MM.1S (cell line): ENCODE data around the gene MLLT10.

Experiments
- EZH2 ChIP-seq: fragments of 300-600 bp; sonication (generic); optimal IDR thresholded peaks from 2 replicates; pipeline ENCODE3; 2017; ENCODE audit warnings: low read depth, mild to moderate bottlenecking, antibody characterized with exemption, low read length, mixed read lengths
- TF ChIP-seq, protein P1 (sequence below): fragments of 300-600 bp; sonication (generic); IDR thresholded peaks from 2 replicates; pipeline ENCODE4 v1.5.1; 2016; ENCODE audit warnings: antibody characterized with exemption, low read length, mixed read lengths

- TF ChIP-seq, protein P1, sequence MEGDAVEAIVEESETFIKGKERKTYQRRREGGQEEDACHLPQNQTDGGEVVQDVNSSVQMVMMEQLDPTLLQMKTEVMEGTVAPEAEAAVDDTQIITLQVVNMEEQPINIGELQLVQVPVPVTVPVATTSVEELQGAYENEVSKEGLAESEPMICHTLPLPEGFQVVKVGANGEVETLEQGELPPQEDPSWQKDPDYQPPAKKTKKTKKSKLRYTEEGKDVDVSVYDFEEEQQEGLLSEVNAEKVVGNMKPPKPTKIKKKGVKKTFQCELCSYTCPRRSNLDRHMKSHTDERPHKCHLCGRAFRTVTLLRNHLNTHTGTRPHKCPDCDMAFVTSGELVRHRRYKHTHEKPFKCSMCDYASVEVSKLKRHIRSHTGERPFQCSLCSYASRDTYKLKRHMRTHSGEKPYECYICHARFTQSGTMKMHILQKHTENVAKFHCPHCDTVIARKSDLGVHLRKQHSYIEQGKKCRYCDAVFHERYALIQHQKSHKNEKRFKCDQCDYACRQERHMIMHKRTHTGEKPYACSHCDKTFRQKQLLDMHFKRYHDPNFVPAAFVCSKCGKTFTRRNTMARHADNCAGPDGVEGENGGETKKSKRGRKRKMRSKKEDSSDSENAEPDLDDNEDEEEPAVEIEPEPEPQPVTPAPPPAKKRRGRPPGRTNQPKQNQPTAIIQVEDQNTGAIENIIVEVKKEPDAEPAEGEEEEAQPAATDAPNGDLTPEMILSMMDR, result no peak
- no peak for TF ChIP-seq EZH2
Observed at GRCh38 chr10:21694631-21695030, 160.6 kb downstream of the MLLT10 start.
